IMR-90 (cell line): ENCODE data around the gene CAST.

Experiments used
- BHLHE40 ChIP-seq: fragments of 150-350 bp; IDR thresholded peaks from 2 replicates; pipeline ENCODE4 v1.6.1; 2016; ENCODE audit warnings: mild to moderate bottlenecking, low read depth, low read length
- CEBPB ChIP-seq: IDR thresholded peaks from 2 replicates; pipeline ENCODE4 v1.6.1; 2012; ENCODE audit warnings: low read depth, low read length, improper control_type of control experiment
- FOS ChIP-seq: fragments of 150-350 bp; IDR thresholded peaks from 2 replicates; pipeline ENCODE4 v1.6.1; 2016; ENCODE audit warnings: low read depth, low read length
- MAFK ChIP-seq: IDR thresholded peaks from 2 replicates; pipeline ENCODE4 v1.6.1; 2012; ENCODE audit warnings: low read depth, low read length, improper control_type of control experiment
- MAZ ChIP-seq: IDR thresholded peaks from 2 replicates; pipeline ENCODE4 v1.6.1; 2012; ENCODE audit warnings: low read depth, mild to moderate bottlenecking, low read length, improper control_type of control experiment, moderate library complexity, borderline replicate concordance
- MXI1 ChIP-seq: IDR thresholded peaks from 2 replicates; pipeline ENCODE4 v1.6.1; 2012; ENCODE audit warnings: low read depth, mild to moderate bottlenecking, low read length, moderate library complexity, borderline replicate concordance
- NFE2L2 ChIP-seq: fragments of 150-350 bp; IDR thresholded peaks from 2 replicates; pipeline ENCODE4 v1.6.1; 2016; ENCODE audit warnings: low read depth, mild to moderate bottlenecking, low read length
- POLR2A ChIP-seq: IDR thresholded peaks from 2 replicates; pipeline ENCODE4 v1.6.1; 2012; ENCODE audit warnings: mild to moderate bottlenecking, low read depth, low read length
- RAD21 ChIP-seq: IDR thresholded peaks from 2 replicates; pipeline ENCODE4 v1.6.1; 2012; ENCODE audit warnings: low read length, improper control_type of control experiment
- RCOR1 ChIP-seq: IDR thresholded peaks from 2 replicates; pipeline ENCODE4 v1.6.1; 2012; ENCODE audit warnings: mild to moderate bottlenecking, low read length, improper control_type of control experiment; ENCODE audit not compliant: insufficient replicate concordance
- RFX5 ChIP-seq: IDR thresholded peaks from 2 replicates; pipeline ENCODE4 v1.8.0; 2012; ENCODE audit warnings: low read depth, mild to moderate bottlenecking, low read length, moderate library complexity
- SMC3 ChIP-seq: fragments of 150-350 bp; IDR thresholded peaks from 2 replicates; pipeline ENCODE4 v1.6.1; 2016; ENCODE audit warnings: low read depth, mild to moderate bottlenecking, antibody characterized with exemption, low read length, moderate library complexity
- TF ChIP-seq, protein P1 (sequence below): fragments of 150-350 bp; IDR thresholded peaks from 2 replicates; pipeline ENCODE4 v1.6.1; 2017; ENCODE audit warnings: mild to moderate bottlenecking, antibody characterized with exemption, low read length, low read depth
- TF ChIP-seq, protein P2 (sequence below): conservative IDR thresholded peaks from 2 replicates; pipeline ENCODE4 v1.5.1; 2012; ENCODE audit warnings: mild to moderate bottlenecking, low read depth, low read length, improper control_type of control experiment

DNA sequence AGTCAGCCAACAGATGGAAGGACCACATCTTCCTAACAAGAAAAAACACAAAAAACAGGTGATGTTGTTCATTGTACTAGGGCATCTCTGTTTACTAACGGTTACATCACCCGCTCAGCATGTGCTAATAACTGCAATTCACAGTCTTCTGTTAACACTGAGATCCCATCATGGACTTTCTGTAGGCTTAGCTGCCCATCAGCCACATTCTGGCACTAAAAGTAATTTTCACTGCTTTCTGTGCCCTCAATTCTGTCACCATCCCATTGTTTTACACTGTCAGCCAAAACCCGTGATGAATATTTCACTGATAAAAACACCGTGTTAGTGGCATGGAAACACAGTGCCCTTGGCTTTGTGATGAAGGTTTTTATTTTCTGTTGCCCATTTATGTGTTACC is 64.6 kb downstream of the CAST start:
- TF ChIP-seq, protein P1, sequence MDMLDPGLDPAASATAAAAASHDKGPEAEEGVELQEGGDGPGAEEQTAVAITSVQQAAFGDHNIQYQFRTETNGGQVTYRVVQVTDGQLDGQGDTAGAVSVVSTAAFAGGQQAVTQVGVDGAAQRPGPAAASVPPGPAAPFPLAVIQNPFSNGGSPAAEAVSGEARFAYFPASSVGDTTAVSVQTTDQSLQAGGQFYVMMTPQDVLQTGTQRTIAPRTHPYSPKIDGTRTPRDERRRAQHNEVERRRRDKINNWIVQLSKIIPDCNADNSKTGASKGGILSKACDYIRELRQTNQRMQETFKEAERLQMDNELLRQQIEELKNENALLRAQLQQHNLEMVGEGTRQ, result no peak
- TF ChIP-seq RAD21 (no peak), SMC3 (no peak), POLR2A (no peak), MAFK (no peak), MXI1 (no peak), NFE2L2 (no peak), RFX5 (no peak), BHLHE40 (no peak), CEBPB (no peak), RCOR1 (no peak), MAZ (no peak), FOS (no peak)
- TF ChIP-seq, protein P2, sequence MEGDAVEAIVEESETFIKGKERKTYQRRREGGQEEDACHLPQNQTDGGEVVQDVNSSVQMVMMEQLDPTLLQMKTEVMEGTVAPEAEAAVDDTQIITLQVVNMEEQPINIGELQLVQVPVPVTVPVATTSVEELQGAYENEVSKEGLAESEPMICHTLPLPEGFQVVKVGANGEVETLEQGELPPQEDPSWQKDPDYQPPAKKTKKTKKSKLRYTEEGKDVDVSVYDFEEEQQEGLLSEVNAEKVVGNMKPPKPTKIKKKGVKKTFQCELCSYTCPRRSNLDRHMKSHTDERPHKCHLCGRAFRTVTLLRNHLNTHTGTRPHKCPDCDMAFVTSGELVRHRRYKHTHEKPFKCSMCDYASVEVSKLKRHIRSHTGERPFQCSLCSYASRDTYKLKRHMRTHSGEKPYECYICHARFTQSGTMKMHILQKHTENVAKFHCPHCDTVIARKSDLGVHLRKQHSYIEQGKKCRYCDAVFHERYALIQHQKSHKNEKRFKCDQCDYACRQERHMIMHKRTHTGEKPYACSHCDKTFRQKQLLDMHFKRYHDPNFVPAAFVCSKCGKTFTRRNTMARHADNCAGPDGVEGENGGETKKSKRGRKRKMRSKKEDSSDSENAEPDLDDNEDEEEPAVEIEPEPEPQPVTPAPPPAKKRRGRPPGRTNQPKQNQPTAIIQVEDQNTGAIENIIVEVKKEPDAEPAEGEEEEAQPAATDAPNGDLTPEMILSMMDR, result no peak
